ENCODE measurements around the gene ACAD11.
A peak's percentile ranks its signal among the peaks of the same experiment; 100 is the strongest.

DNA sequence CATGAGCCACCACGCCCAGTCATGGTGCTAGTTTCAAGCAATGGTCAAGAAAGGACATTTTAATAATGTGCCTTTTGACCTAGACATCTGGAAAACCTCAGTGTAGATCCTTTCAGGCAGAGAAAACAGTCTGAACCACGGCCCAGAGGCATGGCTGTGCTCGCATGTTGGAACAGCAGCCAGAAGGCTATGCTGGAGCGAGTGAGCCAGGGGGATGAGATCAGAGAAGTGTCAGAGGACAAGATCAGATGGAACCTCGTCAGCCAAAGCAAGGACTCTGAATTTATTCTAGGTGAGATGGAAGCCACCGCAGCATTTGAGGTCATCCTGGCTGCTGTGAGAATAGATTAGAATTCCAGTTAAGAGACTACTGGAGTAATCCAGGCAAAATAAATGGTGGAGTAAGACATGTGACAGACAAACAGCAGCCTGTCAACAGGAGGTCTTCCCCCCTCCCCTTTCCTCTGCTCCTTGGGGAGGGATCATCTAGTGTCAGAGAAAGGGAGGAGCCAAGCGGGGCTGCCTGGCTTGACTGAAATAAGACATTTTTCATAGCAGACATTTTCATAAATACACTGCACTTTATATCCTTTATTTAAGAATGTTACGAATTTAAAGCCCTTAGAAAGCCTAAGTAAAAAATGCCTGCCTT, 103.0 kb downstream of the ACAD11 start:
- TF ChIP-seq CTCF (IDR thresholded peaks at IDR 0.05; ENCODE audit: low read depth, low read length, missing input control): no peak
- TF ChIP-seq GABPA (IDR thresholded peaks at IDR 0.05 in 1 of 2, conservative IDR thresholded peaks at IDR 0.05 in 1 of 2): no peak
- no peak for TF ChIP-seq ZBTB33 (IDR thresholded peaks at IDR 0.05)
- TF ChIP-seq SP1 (IDR thresholded peaks at IDR 0.05): no peak
- no peak for TF ChIP-seq TAF1 (conservative IDR thresholded peaks at IDR 0.05)
- no peak for TF ChIP-seq RXRA (IDR thresholded peaks at IDR 0.05)
- no peak for TF ChIP-seq RAD21 (IDR thresholded peaks at IDR 0.05)
- TF ChIP-seq MAX (IDR thresholded peaks at IDR 0.05): no peak
- no peak for TF ChIP-seq REST (IDR thresholded peaks at IDR 0.05)
- TF ChIP-seq YY1 (IDR thresholded peaks at IDR 0.05): no peak
- TF ChIP-seq NR2F2 (IDR thresholded peaks at IDR 0.05): peak; percentile 16
- TF ChIP-seq ATF3 (IDR thresholded peaks at IDR 0.05): no peak

All from liver (tissue), 3 donors.